HepG2 (cell line): Measurements from ENCODE around the gene SLC29A1. TPM values are rescaled to one million over a fixed set of nuclear protein-coding genes. Genes with fewer than 3 reads are reported as not detected.

Experiments
- ATF5 ChIP-seq: sonication (generic); formaldehyde crosslinking; IDR thresholded peaks from 2 replicates; pipeline ENCODE4 v1.4.0; 2020; ENCODE audit warnings: mild to moderate bottlenecking, low read depth, missing genetic modification reagents
- CENPX ChIP-seq: sonication (generic); formaldehyde crosslinking; IDR thresholded peaks from 2 replicates; pipeline ENCODE4 v1.9.0; 2021; ENCODE audit warnings: mild to moderate bottlenecking, missing genetic modification reagents, moderate library complexity
- ELF1 ChIP-seq: sonication (generic); formaldehyde crosslinking; IDR thresholded peaks from 2 replicates; pipeline ENCODE4 v1.4.0; 2020; ENCODE audit warnings: missing genetic modification reagents
- KDM5A ChIP-seq: fragments of 200-600 bp; sonication (generic); IDR thresholded peaks from 2 replicates; pipeline ENCODE4 v1.7.0; 2018; ENCODE audit warnings: antibody characterized with exemption, mild to moderate bottlenecking, low read length, borderline replicate concordance
- PAWR ChIP-seq: sonication (generic); formaldehyde crosslinking; IDR thresholded peaks from 2 replicates; pipeline ENCODE4 v1.4.0; 2020; ENCODE audit warnings: missing genetic modification reagents, mild to moderate bottlenecking, borderline replicate concordance
- POLR2AphosphoS5 ChIP-seq: IDR thresholded peaks from 2 replicates; pipeline ENCODE4 v1.6.1; 2012; ENCODE audit warnings: low read depth, low read length
- SOX6 ChIP-seq, 2 experiments: fragments of 450-650 bp in 1 of 2; sonication (generic) in 1 of 2; formaldehyde crosslinking in 1 of 2; IDR thresholded peaks; 2 replicates each; pipeline versions ENCODE4 v1.4.0 to v1.6.1; 2017 to 2020; ENCODE audit warnings: antibody characterized with exemption in 1 of 2, mild to moderate bottlenecking in 1 of 2, missing genetic modification reagents in 1 of 2
- XBP1 ChIP-seq: sonication (generic); formaldehyde crosslinking; IDR thresholded peaks from 2 replicates; pipeline ENCODE4 v1.5.0; 2020; ENCODE audit warnings: missing genetic modification reagents
- ZC3H13 ChIP-seq: sonication (generic); formaldehyde crosslinking; IDR thresholded peaks from 2 replicates; pipeline ENCODE4 v1.8.1; 2023; ENCODE audit warnings: mild to moderate bottlenecking, missing genetic modification reagents, moderate library complexity
- ZNF562 ChIP-seq: sonication (generic); formaldehyde crosslinking; IDR thresholded peaks from 2 replicates; pipeline ENCODE4 v1.8.0; 2022; ENCODE audit warnings: missing genetic modification reagents, borderline replicate concordance
- ZNF691 ChIP-seq: sonication (generic); formaldehyde crosslinking; IDR thresholded peaks from 2 replicates; pipeline ENCODE4 v1.4.0; 2020; ENCODE audit warnings: missing genetic modification reagents, low read depth, mild to moderate bottlenecking, borderline replicate concordance
- polyA plus RNA-seq, 8 experiments: library from polyadenylated mRNA; depleted of rRNA in 3 of 8; stranded (reverse) in 7 of 8; unstranded in 1 of 8; fragments of >200 nt; fragmentation: Illumina TruSeq in 4 of 8; extraction: Trizol in 4 of 8; gene quantifications; 2 replicates each; pipeline versions ENCODE4 v1.2.1 to v1.2.3, GENCODE V29; 2011 to 2016; ENCODE audit warnings: low read depth in 4 of 8, missing spikeins in 1 of 8, mixed read lengths in 1 of 8; ENCODE audit not compliant: insufficient read depth in 1 of 8
- total RNA-seq, 5 experiments: library from RNA; depleted of rRNA; stranded (reverse); fragments of >200 nt; fragmentation: Illumina TruSeq; extraction: Trizol; gene quantifications; 2 replicates each; pipeline ENCODE4 v1.2.3, GENCODE V29; 2016; ENCODE audit warnings: low read depth in 1 of 5
- TF ChIP-seq, protein P1 (sequence below): sonication (generic); formaldehyde crosslinking; IDR thresholded peaks from 2 replicates; pipeline ENCODE4 v1.8.1; 2023; ENCODE audit warnings: mild to moderate bottlenecking, missing genetic modification reagents

Gene SLC29A1
- total and polyA plus RNA-seq, 2 of the 13 experiments (the other 11 are each of a cell fraction or from before 2014, with no cell fraction given), result 43.2 to 106 TPM

GRCh38 chr6:44257753-44258324 is 34.4 kb downstream of the SLC29A1 start (continued):
- TF ChIP-seq ZNF562 (CRISPR knock-in tag) (no peak), SOX6 (IDR thresholded peaks at IDR 0.05) (no peak), SOX6 (CRISPR knock-in tag; IDR thresholded peaks at IDR 0.05) (0 out of 2 replicates have a peak, but pooled peaks have one; percentile 12), PAWR (CRISPR knock-in tag) (0 out of 2 replicates have a peak, but pooled peaks have one; percentile 20), CENPX (CRISPR knock-in tag) (no peak), ATF5 (0 out of 2 replicates have a peak, but pooled peaks have one; percentile 19), XBP1 (CRISPR knock-in tag) (no peak), ELF1 (CRISPR knock-in tag) (no peak), KDM5A (no peak), ZC3H13 (CRISPR knock-in tag) (0 out of 2 replicates have a peak, but pooled peaks have one; percentile 25), ZNF691 (CRISPR knock-in tag) (no peak), POLR2AphosphoS5 (peak; percentile 34; the same call in 1 of the 2 replicates)
- TF ChIP-seq, protein P1, sequence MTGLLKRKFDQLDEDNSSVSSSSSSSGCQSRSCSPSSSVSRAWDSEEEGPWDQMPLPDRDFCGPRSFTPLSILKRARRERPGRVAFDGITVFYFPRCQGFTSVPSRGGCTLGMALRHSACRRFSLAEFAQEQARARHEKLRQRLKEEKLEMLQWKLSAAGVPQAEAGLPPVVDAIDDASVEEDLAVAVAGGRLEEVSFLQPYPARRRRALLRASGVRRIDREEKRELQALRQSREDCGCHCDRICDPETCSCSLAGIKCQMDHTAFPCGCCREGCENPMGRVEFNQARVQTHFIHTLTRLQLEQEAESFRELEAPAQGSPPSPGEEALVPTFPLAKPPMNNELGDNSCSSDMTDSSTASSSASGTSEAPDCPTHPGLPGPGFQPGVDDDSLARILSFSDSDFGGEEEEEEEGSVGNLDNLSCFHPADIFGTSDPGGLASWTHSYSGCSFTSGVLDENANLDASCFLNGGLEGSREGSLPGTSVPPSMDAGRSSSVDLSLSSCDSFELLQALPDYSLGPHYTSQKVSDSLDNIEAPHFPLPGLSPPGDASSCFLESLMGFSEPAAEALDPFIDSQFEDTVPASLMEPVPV (CRISPR knock-in tag), result 0 out of 2 replicates have a peak, but pooled peaks have one; percentile 4
